GM12892 (cell line): ENCODE measurements around the gene SPATA2.

Experiments used
- POLR2A ChIP-seq: IDR thresholded peaks from 2 replicates; pipeline ENCODE4 v1.6.1; 2011; ENCODE audit warnings: low read depth, low read length, control low read depth
- POLR2AphosphoS5 ChIP-seq: IDR thresholded peaks from 2 replicates; pipeline ENCODE4 v1.6.1; 2011; ENCODE audit warnings: low read depth, low read length, control low read depth

DNA sequence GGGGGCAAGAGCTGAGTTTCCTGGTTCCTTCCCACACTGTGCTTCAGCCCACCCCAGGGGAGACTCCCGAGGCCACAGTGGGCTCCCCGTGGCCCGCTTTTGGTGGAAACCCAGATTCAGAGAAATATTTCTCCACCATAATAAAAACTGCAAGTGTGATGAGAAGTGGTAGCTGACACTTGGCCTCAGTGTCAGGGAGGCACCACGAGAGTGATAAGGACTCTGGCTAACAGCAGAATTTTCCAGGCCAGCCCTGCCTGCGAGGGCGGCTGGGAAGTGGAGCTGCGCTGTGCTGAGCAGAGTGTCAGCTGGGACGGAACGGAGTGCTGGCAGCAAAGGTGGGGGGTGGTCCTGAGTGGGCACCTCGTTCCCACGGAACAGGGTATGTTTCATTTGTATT is 22.5 kb downstream of the SPATA2 start:
- no peak for TF ChIP-seq POLR2A
- TF ChIP-seq POLR2AphosphoS5 = no peak
